Measurements from ENCODE around the gene NGF.

NGF gene

GRCh38 chr1:115347282-115347681, 9.2 kb upstream of the NGF start:
- H3K27ac ChIP-seq: no peak overlapping the region
- TF ChIP-seq CTCF (IDR thresholded peaks at IDR 0.05) (no peak), ZFX (IDR thresholded peaks at IDR 0.05; ENCODE audit: borderline replicate concordance) (no peak)

- no peak for TF ChIP-seq ZFX (IDR thresholded peaks at IDR 0.05; ENCODE audit: borderline replicate concordance)
- TF ChIP-seq CTCF (IDR thresholded peaks at IDR 0.05): no peak
- H3K27ac ChIP-seq: no peak overlapping the region
Observed at GRCh38 chr1:115343200-115343737, 5.2 kb upstream of the NGF start.

DNA sequence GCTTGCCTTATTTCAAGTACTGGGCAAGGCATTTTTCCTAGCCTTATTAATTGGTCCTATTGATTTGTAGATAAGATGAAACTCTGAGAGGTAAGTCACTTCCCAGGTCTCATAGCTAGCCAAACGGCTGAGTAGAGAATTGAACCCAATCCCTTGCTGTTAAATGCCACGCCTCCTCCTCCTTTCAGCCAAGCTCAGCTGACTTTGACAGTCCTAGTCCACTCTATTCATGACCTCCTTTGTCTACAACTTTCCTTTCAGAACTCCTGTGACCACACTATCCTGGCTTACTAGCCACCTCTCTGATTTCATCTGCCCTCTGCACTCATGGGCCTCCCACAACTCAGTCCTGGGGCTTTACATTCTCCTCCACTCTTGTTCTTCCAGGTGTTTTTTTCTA, 3.9 kb upstream of the NGF start:
- H3K27ac ChIP-seq: no peak overlapping the region
- TF ChIP-seq CTCF (IDR thresholded peaks at IDR 0.05): no peak
- TF ChIP-seq ZFX (IDR thresholded peaks at IDR 0.05; ENCODE audit: borderline replicate concordance): no peak

DNA sequence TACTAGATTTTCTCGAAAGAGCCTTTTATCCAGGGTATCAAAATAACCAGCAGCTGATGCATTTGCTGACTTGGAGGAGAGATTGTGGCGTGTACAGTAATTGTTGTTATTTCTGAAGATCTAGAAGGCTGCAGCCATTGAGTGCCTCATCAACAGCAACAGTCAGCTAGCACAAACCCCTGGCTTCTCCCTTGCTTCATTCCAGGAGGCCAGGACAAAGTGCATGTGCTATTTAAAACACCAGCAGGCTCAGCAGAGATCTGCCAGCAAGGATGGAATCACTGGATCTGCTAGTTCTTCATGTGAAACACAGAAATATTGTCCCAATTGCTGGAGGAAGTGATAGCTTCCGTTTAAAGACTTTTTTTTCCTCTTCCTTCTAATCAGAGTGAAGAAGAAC, 2.8 kb upstream of the NGF start:
- H3K27ac ChIP-seq: no peak overlapping the region
- TF ChIP-seq CTCF (IDR thresholded peaks at IDR 0.05): no peak
- TF ChIP-seq ZFX (IDR thresholded peaks at IDR 0.05; ENCODE audit: borderline replicate concordance): no peak

GRCh38 chr1:115338457-115338820, 390 bp upstream of the NGF start:
- TF ChIP-seq CTCF (IDR thresholded peaks at IDR 0.05) (no peak), ZFX (IDR thresholded peaks at IDR 0.05; ENCODE audit: borderline replicate concordance) (no peak)
- H3K27ac ChIP-seq: no peak overlapping the region

GRCh38 chr1:115337276-115337632, 795 bp downstream of the NGF start:
- TF ChIP-seq CTCF (IDR thresholded peaks at IDR 0.05) (no peak), ZFX (IDR thresholded peaks at IDR 0.05; ENCODE audit: borderline replicate concordance) (no peak)
- no peak overlapping the region for H3K27ac ChIP-seq

DNA sequence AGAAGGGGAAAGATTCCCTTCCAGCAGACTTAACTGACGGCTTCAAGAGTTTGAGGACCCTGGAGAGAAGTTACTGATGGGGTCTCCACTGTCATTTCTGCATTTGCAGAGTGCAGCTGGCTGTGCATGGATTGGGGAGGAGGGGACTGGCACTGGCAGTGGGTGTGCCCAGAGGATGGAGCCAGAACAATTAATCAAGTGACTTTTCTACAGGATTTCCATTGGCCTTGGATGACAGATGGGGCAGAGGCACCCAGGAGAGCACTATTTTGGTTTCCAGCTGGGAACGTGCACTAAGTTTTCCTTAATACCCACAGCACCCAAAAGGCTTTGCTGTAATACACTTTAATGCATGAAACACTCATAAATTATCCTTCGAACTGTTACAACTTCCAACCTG, 1.3 kb downstream of the NGF start:
- TF ChIP-seq CTCF (IDR thresholded peaks at IDR 0.05) (no peak), ZFX (IDR thresholded peaks at IDR 0.05; ENCODE audit: borderline replicate concordance) (no peak)

More for the DNA sequence above, 1.3 kb downstream of the NGF start:
- H3K27ac ChIP-seq: no peak overlapping the region

Data from 22Rv1 (cell line).